Keratinocyte (primary cell): ENCODE results near the gene CD46. TPM values are rescaled to one million over a fixed set of nuclear protein-coding genes. Genes with fewer than 3 reads are reported as not detected.
A peak's percentile ranks its signal among the peaks of the same experiment; 100 is the strongest.

Experiments used
- DNase-seq: peaks from one replicate; pipeline ENCODE4 v3.0.0-alpha.2; 2011; ENCODE audit warnings: low read depth, missing footprints, low spot score
- FAIRE-seq: peaks from 2 replicates; lab custom pipeline; 2011; peaks lifted over from hg19 to GRCh38; lab: Jason Lieb, UNC
- H2AFZ ChIP-seq: 2 replicates; pipeline ENCODE4 v1.6.0; 2012; ENCODE audit warnings: low read length, control low read depth, inconsistent platforms; ENCODE audit not compliant: control insufficient read depth
- H3K27ac ChIP-seq: 2 replicates; pipeline ENCODE4 v1.5.1; 2011; ENCODE audit warnings: low read length; ENCODE audit not compliant: control insufficient read depth, insufficient read depth
- H3K27me3 ChIP-seq: 3 replicates; pipeline ENCODE4 v1.6.0; 2011; ENCODE audit warnings: low read length; ENCODE audit not compliant: control insufficient read depth, insufficient read depth; ENCODE audit errors: extremely low read depth
- H3K36me3 ChIP-seq, 2 experiments: 2 replicates in 1 of 2; 3 replicates in 1 of 2; pipeline ENCODE4 v1.5.1; 2011; ENCODE audit warnings: low read length in 2 of 2, mild to moderate bottlenecking in 1 of 2; ENCODE audit not compliant: control insufficient read depth in 2 of 2, insufficient read depth in 2 of 2; ENCODE audit errors: extremely low read depth in 1 of 2
- H3K4me1 ChIP-seq: 3 replicates; pipeline ENCODE4 v1.5.1; 2011; ENCODE audit warnings: low read length; ENCODE audit not compliant: control insufficient read depth, insufficient read depth; ENCODE audit errors: extremely low read depth
- H3K4me2 ChIP-seq: 3 replicates; pipeline ENCODE4 v1.6.0; 2011; ENCODE audit warnings: low read depth, low read length; ENCODE audit not compliant: control insufficient read depth, insufficient read depth; ENCODE audit errors: extremely low read depth
- H3K4me3 ChIP-seq, 3 experiments: fragments of 200-600 bp in 1 of 3; sonication (generic) in 1 of 3; 2 replicates in 2 of 3; 3 replicates in 1 of 3; pipeline ENCODE4 v1.5.1; 2011 to 2016; ENCODE audit warnings: low read length in 3 of 3, mild to moderate bottlenecking in 3 of 3, control low read depth in 2 of 3, inconsistent platforms in 1 of 3, low read depth in 1 of 3, mixed read lengths in 1 of 3, mixed run types in 1 of 3, moderate library complexity in 1 of 3; ENCODE audit not compliant: control insufficient read depth in 2 of 3, insufficient read depth in 2 of 3; ENCODE audit errors: extremely low read depth in 1 of 3
- H3K79me2 ChIP-seq: 2 replicates; pipeline ENCODE4 v1.6.0; 2012; ENCODE audit warnings: low read length; ENCODE audit not compliant: control insufficient read depth, insufficient read depth
- H3K9ac ChIP-seq: 3 replicates; pipeline ENCODE4 v1.6.0; 2011; ENCODE audit warnings: low read length; ENCODE audit not compliant: control insufficient read depth, insufficient read depth; ENCODE audit errors: extremely low read depth
- H3K9me1 ChIP-seq: 3 replicates; pipeline ENCODE4 v1.6.0; 2011; ENCODE audit warnings: low read length; ENCODE audit not compliant: control insufficient read depth, insufficient read depth; ENCODE audit errors: extremely low read depth
- H3K9me3 ChIP-seq: 2 replicates; pipeline ENCODE4 v1.5.1; 2012; ENCODE audit warnings: low read depth, low read length; ENCODE audit not compliant: control insufficient read depth
- H4K20me1 ChIP-seq: 3 replicates; pipeline ENCODE4 v1.6.0; 2011; ENCODE audit warnings: low read length; ENCODE audit not compliant: control insufficient read depth, insufficient read depth; ENCODE audit errors: extremely low read depth
- EZH2 ChIP-seq: IDR thresholded peaks from one replicate; pipeline ENCODE4 v1.6.1; 2012; ENCODE audit warnings: inconsistent platforms, mild to moderate bottlenecking, low read length, moderate library complexity
- dilution Hi-C: fragments of 300-500 bp; cut with MboI; formaldehyde crosslinking; loops from one replicate; pipeline ENCODE4 v1.7.0; 2020; ENCODE audit warnings: low sequenced_read_pairs; ENCODE audit not compliant: extremely low pct_ligation_motif_present
- polyA plus RNA-seq, 5 experiments: library from polyadenylated mRNA; depleted of rRNA in 3 of 5; stranded (reverse) in 3 of 5; stranded (forward) in 1 of 5; unstranded in 1 of 5; fragments of >200 nt; gene quantifications; 1 replicate in 1 of 5; 2 replicates in 3 of 5; 3 replicates in 1 of 5; pipeline versions ENCODE4 v1.2.1 to v1.2.3, GENCODE V29; 2011 to 2012; ENCODE audit warnings: missing spikeins in 2 of 5, low read depth in 1 of 5, low replicate concordance in 1 of 5
- TF ChIP-seq, protein P1 (sequence below), 3 experiments: IDR thresholded peaks in 1 of 3; conservative IDR thresholded peaks in 1 of 3; optimal IDR thresholded peaks in 1 of 3; 2 replicates in 2 of 3; 3 replicates in 1 of 3; pipeline versions ENCODE3 to v1.5.1; 2011; ENCODE audit warnings: low read length in 3 of 3, mild to moderate bottlenecking in 3 of 3, moderate library complexity in 2 of 3, control low read depth in 1 of 3, inconsistent platforms in 1 of 3; ENCODE audit not compliant: insufficient read depth in 2 of 3; ENCODE audit errors: extremely low read depth in 1 of 3

Gene CD46
- polyA plus RNA-seq, 1 donor (not counting 4 experiments of a cell fraction or from before 2014, with no cell fraction given): 298 TPM

DNA sequence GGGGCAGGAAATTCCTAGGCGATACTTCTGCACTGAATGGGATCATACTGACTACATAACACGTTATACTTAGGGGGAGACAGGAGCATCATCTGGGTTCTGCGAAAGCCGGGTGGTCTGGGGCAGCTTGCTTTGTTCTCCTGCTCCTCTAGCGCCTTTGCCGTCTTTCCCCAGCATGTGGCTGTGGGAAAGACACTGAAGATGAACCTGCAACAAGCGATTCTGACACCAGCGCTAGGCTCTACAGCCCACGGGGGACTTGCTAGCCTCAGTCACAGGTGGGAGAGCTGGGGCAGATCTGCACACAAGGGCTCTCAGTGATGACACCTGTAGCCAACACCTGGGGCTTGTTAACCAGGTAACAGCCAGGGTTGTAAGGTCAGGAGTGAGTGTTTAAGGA, 51.8 kb downstream of the CD46 start:
- Histone ChIP-seq H3K9me3 (no peaks in the 10 kb centered on the region), H3K4me1 (peaks cover 48% of the 10 kb centered on the region), H3K79me2 (peaks cover 2% of the 10 kb centered on the region), H4K20me1 (no peaks in the 10 kb centered on the region), H3K4me2 (no peak overlapping the region), H2AFZ (no peak overlapping the region), H3K36me3 (peaks cover 18 to 32% of the 10 kb centered on the region in 2 experiments), H3K27ac (no peak overlapping the region), H3K9ac (no peak overlapping the region), H3K4me3 (no peak overlapping the region), H3K27me3 (no peaks in the 10 kb centered on the region), H3K9me1 (no peaks in the 10 kb centered on the region)
- no peak for TF ChIP-seq EZH2
- DNase-seq (no peak), FAIRE-seq (no peak)
- dilution Hi-C loops: no loop called here

DNA sequence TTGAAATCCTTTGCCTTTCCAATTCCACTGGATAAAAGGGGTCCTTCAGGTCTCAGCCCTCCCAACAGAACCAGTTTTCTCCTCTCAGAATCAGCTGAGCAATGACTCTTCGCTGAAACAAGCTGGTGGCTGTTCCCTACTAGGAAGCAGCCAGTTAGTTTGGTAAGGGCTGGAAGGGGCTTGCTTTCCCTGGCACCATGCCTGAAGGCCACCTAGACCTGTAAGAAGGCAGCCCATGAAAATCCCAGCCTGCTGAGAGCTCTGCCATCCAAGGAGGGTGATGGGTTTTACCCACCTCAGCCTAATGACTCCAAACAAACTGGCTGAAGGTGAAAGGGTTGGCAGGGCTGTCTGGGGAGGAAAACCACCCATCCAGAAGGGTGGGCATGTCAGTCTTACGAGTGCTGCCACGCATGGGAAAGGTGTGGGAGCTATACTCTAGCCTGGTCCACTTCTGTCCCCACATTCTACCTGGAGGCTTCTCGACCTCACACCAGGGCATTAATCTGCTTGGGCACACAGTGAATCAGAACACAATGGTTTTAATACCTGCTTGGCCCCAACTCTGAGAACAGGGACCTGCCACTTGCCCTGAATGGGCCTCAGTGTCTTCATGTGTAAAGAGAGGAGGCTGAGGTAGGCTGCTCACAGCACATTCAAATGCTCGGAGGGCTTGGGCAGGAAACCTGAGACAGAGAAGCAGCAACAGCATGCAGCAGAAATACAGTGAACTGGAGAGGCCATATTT, 53.0 kb downstream of the CD46 start:
- no peak for FAIRE-seq
- Histone ChIP-seq H3K4me2 (no peak overlapping the region), H3K36me3 (peaks cover 18 to 37% of the 10 kb centered on the region in 2 experiments), H3K4me3 (no peak overlapping the region), H3K27ac (peak overlapping the region; percentile 86), H3K27me3 (no peaks in the 10 kb centered on the region), H2AFZ (no peak overlapping the region), H3K79me2 (peaks cover 2% of the 10 kb centered on the region), H3K9me1 (no peaks in the 10 kb centered on the region), H4K20me1 (no peaks in the 10 kb centered on the region), H3K9me3 (no peaks in the 10 kb centered on the region), H3K9ac (peak overlapping the region; percentile 66), H3K4me1 (peaks cover 55% of the 10 kb centered on the region)
- dilution Hi-C loops: no loop called here
- DNase-seq: no peak
- TF ChIP-seq EZH2: no peak
- TF ChIP-seq, protein P1, sequence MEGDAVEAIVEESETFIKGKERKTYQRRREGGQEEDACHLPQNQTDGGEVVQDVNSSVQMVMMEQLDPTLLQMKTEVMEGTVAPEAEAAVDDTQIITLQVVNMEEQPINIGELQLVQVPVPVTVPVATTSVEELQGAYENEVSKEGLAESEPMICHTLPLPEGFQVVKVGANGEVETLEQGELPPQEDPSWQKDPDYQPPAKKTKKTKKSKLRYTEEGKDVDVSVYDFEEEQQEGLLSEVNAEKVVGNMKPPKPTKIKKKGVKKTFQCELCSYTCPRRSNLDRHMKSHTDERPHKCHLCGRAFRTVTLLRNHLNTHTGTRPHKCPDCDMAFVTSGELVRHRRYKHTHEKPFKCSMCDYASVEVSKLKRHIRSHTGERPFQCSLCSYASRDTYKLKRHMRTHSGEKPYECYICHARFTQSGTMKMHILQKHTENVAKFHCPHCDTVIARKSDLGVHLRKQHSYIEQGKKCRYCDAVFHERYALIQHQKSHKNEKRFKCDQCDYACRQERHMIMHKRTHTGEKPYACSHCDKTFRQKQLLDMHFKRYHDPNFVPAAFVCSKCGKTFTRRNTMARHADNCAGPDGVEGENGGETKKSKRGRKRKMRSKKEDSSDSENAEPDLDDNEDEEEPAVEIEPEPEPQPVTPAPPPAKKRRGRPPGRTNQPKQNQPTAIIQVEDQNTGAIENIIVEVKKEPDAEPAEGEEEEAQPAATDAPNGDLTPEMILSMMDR (optimal IDR thresholded peaks at IDR 0.05 in 1 of 3, IDR thresholded peaks at IDR 0.05 in 1 of 3, conservative IDR thresholded peaks at IDR 0.05 in 1 of 3; ENCODE audit: extremely low read depth in 1 of 3, insufficient read depth in 2 of 3, low read length in 3 of 3): no peak
